NCI-H146 treated with DMSO at 0.1 percent for 48 hours (cell line): ENCODE results near the gene INSRR.

Source experiments
- DNase-seq: peaks from one replicate; lab custom pipeline; 2025; ENCODE audit not compliant: unreplicated experiment; lab: John Stamatoyannopoulos, UW

Gene INSRR

DNA sequence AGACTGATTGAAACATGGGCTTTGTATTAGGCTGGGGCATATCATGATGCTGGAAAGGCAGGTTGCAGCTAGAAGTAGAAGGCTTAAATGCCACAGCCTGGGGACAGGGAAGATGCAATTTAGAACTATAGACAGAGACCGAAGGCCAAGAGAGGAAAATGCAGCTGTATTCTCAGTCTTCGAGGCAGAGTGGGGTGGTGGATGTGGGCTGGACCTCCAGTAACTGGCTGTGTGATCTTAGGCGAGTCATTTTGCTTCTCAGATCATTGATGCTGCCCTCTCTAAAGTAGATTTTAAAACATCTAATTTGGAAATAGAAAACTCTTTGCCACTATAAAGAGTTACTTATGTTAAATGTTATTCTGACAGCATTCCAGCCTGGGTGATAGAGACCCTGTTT, 24.6 kb downstream of the INSRR start:
- DNase-seq: no peak

DNA sequence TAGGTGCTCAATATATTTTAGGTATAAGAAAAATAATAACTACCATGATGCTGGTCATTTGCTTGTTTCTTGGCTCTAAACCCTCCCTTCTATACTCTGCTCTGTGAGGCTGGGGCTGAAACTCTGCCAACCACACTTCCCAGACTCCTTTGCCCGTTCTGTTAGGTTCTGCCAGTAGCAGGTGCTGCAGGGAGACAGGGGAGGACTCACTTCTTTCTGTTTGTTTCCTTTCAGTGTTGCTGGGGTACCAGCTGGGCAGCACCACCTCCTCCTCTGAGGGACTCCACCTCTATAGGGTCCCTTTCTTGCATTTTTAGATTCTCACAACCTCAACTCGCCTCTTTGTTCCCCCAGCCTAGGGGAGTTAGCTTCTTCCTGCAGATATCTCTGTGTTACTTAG, 25.3 kb downstream of the INSRR start:
- DNase-seq: no peak

DNA sequence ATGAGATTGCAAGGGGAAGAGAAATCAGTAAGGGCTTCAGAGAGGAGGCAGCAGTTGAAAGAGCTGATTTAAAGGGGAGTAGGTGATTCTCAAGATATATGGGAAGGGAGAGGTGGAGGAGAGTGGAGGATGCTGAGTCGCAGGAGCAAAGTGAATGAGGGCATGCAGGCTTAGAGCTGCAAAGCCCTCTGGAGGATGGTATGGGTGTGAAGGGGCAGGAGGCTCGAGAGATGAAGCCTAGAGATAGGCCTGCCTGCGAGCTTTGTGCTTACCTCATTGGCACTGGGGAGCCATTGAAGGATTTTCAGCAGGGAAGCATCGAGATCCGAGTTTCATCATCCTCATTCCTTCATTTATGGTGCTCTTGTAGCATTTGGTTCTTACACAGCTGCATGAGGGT, 26.5 kb downstream of the INSRR start:
- no peak for DNase-seq

DNA sequence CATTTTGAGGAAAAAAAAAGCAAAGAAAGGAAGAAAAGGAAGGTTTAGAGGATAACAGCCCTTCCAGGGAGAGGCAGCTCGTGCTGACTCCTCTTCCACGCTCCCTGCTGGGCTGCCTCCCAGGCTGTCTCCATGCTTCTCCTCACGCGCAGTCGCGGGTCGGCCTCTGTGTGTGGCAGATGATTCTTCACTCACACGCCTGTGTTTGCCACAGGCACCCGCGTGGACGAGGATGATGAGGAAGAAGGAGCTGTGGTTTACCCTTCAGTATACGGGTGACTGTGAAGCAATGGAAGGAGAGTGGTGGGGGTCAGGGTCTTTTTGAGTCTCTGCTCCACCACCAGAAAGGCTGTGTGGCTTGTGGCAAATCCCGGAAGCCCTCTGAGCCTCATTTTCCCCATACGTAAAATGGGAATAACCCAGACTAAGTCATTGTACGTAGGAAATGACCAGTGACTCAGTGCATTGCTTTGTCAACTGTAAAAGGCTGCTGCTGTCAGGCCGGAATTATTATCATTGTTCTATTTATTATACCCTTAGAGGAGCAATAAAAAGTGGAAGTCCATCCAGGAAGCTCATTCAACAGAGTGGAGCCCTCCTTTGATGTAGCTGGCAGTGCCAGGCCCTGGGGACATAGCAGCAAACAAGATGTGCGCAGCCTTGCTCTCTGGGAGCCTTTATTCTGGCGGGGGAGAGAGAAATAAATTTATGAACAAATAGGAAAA, 30.4 kb downstream of the INSRR start:
- no peak for DNase-seq

DNA sequence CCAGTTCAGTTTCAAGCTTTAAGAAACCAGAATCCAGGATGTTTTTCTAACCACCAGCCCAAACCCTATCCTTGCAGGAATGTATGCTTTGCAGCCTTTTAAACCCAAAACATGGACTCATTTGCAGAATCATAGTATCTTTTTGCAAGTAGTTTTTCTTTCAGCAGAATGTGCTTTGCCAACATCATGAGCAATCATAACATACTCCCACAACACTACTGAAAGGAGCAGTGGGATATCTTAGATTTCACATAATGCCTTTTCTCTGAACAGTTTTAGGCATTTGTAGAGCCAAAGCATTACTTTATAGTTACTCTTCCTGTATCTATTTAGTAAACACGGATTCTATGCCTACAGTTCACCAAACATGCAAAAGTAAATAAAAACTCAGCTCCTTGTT, 32.3 kb downstream of the INSRR start:
- no peak for DNase-seq

DNA sequence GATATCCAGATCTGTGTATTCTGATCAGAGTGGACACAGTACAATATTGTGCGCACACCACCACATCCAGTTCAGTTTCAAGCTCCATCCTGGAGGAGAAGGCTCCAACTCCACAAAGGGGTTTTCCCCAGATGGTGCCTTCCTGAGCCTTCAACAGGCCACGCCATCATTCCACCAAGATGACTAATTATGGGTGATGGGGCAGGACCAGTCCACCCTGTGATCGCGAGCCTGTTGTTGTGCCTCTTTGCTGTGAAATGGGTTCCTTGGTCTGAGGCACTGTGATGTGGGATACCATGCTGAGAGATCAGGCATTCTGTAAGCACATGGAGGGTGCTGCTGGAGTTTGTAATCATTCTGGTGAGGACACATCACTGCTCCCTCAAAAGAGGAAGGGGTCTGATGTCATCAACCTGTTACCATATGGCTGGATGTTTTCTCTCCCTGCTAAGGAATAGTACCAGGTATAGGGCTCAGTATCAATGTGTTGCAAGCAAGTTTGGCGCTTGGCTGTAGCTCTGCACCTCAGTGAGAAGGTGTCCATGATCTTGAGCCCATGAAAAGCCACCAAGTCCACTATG, 35.6 kb downstream of the INSRR start:
- DNase-seq: no peak

DNA sequence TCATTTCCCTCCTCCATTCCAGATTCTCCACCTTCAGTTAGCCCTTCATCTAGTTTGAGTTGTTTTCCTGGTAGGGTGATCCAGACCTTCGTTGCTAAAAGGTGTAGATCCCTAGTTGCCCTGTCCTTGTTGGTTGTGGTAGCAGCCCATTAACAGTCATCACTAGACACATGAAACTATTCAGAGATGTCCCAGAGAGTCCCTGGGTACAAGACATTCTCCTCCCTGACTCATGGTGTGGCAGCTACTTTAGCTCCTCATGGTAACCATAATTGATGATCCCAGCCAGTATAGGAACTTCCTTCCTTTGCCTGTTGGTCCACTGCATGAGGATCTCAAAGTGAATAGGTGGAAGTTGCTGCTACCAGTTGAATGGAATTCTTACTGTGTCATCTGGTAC, 36.2 kb downstream of the INSRR start:
- no peak for DNase-seq

DNA sequence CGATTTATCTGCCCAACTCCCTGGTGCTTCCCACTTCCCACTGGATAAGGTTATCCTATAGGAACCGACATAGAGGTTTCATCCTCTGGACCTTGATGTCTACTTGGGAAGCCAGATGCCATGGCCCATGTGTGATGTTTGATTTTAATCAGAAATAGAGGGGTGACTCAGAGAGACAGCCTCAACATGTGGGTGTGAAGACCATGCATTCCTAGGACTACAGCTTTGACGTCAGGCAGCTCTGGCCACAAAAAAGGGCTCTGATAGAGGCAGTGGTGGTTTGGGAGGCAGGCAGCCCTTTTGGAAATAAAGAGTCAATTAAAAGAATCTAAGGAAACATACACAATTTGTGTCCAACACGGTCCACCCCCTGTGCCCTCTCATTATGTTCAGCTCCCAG, 37.1 kb downstream of the INSRR start:
- DNase-seq: no peak

DNA sequence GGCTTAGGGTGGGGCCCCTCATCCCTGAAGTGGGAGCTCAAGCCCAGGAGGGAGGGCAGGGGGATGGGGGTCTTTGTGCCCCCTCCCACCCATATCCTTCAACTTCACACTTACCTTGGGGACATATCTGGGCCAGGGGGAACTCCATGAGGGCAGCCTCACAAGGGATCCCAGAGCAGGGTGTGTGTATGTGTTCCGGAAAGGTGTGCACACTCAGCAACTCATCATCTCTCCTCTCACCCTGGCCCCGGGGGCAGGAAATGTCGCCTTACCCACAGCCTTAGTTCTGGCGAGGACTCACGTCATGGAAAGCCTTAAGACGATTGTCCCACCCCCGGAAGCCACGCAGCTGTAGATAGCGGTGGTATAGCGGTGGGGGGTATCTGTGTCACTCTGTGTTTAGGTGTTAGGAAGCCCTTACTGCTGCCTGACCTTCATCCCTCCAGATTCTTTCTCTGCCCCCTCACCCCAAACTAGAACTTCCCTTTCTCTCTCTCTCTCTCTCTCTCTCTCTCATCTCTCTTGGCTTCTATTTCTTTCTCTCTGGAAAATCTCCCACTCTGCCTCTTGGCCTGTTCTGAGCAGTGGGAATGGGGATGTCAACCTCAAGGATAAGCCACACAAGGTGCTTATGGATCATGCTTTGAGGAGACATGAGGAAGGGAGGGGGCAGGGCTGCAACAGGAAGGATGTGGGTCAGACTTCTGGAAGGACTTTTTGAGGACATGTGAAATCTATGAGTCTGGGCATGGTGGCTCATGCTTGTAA, 42.2 kb downstream of the INSRR start, which contains the start of gene SH2D2A:
TSS of gene SH2D2A (minus strand) at position 288 of the 768 bp plus-strand sequence. CDS start at position 148, 140 bp downstream.
- no peak for DNase-seq

DNA sequence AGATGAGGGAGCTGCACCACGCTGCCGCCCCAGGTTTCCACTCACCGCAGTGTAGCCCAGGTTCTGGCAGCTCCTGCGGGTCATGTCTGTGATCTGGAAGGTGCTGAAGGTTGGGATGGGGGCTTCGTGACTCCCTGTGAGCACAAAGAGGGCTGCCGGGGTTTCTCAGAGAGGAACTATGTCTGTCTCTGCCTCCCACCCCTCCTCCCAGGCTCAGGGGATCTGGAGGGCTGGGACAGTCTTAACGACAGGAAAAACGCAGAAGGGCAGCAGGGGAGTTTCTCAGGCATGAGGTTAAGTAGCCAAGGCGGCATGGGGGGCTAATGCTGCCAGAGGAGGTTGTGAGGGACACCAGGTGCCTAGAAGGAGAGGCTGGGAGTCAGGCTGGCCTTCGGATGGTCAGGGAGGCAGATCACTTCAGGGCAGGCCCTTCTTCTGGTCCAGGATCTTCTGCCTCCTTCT, 42.9 kb downstream of the INSRR start:
- DNase-seq: no peak

DNA sequence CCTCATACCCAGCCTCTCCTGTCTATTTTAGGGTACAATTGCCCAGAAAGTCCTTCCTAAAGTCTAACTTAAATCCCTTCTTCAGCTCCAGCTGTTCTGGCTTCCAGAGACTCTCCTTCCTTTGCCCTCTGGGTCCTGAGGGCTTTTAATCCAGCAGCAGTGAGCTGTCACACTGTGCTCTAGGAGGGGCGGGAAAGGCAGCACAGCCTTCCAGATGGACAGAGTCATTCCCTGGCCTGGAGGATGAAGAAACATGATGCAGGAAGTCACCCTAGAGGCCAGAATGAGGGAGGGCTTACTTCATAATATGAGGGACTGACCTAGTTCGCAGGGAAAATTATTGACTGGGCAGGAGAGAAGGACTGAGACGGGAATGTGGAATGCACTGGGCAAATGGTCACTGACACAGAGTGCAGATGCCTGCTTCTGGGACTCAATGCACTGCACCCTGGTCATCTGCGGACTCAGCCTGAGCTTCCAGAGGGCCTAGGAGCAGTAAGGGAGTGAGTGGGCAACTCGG, 43.5 kb downstream of the INSRR start:
- DNase-seq: no peak

DNA sequence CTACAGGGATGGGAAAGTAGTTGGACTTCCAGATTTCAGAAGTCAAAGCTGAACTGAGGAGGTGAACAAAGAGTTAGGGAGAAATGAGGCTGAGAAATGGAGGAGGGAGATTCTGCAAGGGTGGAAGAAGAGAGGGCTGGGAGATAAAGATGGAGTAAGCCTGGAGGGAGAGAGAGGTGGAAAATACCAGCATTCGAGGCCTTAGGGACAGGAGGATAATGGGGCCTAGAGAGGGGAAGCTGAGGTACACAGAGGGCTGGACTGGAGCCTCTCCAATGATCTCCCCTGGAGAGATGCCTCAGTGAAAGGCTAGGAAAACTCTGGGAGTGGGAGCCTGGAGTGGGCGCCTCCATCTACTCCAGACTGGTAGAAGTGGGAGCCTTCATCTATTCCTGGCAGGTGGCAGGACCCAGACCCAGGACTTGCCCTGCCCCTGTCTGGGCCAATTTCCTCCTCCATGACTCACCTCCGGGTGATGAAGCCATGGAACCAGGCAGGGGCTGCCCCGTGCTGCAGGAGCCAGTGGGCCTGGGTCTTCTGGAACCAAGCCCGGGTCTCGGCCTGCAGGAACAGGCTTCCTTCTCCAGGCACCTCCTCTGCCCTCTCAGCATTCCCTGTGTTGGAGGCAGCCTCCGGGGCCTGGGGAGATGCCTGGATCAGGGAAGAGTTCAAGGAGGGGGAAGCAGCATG, 44.2 kb downstream of the INSRR start:
- DNase-seq: no peak

DNA sequence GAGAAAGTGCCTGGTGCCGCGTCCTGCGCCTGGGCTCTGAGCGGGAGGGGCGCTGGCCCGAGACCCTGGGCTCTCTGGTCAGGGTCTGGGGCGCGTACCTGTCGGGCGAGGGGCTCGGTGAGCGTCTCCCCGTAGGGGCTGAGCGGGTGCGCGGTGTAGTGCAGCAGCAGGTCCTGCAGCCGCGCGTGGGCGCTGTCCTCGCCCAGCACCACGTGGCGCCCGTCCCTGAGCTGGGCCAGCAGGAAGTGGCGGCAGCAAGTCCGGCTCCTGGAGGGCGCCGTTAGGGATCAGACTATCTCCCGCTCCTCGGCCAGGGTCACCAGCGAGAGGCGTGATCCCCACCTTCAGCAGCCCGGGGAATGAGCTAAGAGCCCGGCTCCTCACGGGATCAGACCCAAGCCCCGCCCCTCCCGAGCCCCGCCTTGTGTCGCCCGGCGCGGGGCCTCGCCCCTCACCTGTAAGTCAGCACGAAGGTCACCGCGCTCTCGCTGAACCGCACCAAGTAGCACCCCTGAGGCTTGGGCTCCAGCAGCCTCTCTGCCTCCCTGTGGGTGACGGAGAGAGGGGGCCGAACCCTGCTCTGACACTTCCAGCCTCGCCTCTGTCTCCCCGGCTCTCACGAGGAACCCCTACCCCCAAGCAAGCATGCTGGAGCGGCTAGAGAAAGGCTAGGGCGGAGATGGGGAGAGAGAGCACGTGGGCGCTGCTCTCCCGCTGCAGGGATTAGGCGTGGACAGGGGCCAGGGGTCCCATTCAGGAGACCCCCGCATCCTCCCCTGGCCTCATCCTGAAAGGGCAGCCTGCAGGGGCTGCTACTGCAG, 45.0 kb downstream of the INSRR start:
- peak; percentile 37 for DNase-seq

DNA sequence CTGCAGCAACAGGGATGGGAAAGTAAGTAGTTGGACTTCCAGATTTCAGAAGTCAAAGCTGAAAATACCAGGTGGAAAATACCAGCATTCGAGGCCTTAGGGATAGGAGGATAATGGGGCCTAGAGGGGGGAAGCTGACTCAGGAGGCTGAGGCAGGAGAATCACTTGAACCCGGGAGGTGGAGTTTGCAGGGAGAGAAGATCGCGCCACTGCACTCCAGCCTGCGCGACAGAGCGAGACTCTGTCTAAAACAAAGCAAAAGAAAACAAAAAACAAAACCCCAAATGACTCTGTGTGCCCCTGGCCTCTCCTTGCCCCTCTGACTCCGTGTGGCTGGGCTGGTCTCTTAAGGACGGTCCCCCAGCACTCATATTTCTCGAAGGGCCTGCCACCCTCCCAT, 45.6 kb downstream of the INSRR start:
- DNase-seq: no peak

DNA sequence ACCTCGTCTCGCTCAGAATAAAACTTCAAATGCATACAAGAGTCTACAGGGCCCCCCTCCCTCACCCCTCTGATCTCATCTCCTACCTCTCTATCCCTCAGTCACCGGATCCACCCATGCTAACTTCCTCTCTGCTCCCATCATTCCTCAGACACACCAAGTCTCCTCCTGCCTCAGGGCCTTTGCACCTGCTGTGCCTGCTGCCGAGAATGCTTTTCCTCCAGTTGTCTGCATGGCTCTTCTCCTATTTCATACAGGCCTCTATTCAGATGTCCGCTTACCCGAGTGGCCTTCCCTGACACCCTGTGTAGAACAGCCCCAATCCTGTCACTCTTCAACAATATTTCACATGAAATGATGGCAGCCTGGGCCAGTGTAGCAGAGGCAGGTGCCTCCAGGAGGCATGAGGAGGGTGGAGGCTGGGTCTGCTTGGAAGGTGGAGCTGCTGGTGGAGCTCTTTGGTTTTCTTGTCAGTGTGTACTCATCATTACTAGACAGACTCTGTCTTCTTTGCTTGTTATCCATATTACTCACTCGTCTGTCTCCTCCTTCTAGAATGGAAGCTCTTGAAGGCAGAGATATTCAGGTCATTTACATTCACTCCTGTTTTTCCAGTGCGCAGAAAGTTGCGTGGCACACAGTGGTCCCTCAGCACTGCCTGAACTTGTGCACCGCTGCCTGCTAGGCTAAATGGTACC, 46.5 kb downstream of the INSRR start:
- no peak for DNase-seq

DNA sequence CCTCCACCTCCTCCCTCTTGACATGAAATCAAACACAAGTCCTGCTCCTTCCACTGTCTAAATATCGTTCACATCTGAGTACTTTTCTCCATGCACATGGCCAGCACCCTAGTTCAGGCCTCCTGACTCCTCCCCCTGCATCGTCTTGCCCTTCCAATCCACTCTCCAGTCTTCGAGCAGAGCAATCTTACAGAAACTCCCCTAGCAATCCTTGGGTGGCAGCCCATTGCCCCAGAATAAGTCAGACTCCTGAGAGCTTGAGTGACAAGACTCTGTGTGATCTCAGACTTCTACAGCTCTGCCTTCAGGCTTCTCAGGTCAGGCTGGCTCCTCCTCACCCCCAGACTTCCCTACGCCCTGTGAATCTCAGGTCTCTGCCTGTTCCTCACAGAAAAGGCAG, 47.7 kb downstream of the INSRR start:
- DNase-seq: no peak

DNA sequence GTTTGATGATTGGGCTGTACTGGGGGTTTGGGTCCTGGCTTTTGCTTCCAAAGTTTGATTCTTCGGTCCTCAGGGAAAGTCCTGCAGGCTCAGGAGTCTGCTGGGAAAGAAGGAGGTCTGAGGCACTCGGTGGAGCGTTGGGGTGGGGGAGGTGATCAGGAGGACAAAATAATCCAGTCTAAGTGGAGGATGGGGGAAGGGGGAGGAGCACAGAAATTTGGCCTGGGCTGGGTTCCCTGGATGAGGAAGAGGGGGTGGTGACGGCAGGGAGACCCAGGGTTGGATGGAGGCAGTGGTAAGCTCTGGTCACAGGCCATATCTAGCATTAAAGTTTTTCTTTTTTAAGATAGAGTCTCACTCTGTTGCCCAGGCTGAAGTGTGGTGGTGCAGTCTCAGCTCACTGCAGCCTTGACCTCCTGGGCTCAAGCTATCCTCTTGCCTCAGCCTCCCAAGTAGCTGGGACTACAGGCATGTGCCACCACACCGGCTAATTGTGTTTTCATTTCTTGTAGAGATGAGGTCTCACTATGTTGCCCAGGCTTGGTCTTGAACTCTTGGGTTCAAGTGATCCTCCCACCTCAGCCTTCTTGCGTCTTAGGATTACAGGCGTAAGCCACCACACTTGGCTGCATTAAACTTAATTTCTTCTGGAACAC, 49.1 kb downstream of the INSRR start:
- DNase-seq: no peak

DNA sequence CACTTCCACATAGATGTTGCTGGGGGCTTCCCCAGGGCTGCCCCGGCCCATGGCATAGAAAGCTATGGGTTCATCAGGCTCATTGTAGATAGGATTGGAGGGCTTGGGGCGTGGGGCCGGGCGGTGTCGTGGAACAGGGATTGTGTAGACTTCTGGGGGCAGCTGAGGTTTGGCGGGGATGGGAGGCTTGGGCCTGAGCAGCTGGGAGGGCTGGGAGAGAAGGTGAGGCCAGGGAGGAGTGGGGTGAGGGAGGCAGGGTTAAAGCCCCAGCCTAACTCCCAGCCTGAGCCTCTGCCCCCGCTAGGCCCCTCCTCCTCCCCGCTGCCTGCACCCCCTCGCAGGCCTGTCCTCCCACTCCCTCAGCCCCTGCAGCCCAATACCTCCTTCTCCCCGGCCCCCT, 49.6 kb downstream of the INSRR start:
- DNase-seq: no peak
